ENCODE data around the gene USP21. TPM values are rescaled to one million over a fixed set of nuclear protein-coding genes. Genes with fewer than 3 reads are reported as not detected.

The USP21 gene
- total RNA-seq, 2 donors from 2014 or later: 21.2 to 29.0 TPM

DNA sequence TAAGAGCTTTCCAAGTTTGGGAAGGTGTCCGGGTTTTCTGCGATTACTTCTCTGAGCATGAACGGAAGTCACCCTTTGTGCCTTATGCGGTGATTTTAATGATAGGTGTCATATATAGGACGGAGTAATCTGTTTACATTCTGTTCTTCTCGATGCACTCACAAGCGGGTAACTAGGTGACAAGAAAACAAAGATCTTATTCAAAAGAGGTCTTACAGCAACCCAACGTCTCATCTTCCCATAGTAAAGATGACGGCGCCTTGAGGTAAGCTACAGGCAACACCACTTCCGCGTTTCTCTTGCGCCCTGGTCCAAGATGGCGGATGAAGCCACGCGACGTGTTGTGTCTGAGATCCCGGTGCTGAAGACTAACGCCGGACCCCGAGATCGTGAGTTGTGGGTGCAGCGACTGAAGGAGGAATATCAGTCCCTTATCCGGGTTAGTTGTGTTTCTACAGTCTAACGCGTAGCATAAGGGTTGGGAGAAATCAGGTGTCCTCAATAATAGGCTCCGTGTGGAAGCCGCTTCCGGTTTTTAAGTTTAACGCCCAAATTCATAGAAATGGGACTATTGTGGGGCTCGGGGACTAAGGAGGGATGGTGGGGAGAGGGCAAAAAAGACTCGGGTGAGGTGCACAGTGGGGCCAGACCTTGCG, 5.5 kb upstream of the USP21 start, which contains the start of gene UFC1:
Gene UFC1 (plus strand): TSS at position 297 of the 656 bp plus-strand sequence. CDS start 20 bp downstream, at position 317.
- peak within 1 kb of the TSS; percentile 99 for H3K4me3 Mint-ChIP-seq
- H3K4me1 Mint-ChIP-seq (ENCODE audit: low read depth in 2 of 2): peaks cover 24 to 27% of the 10 kb centered on the region in 2 donors
- no peaks in the 10 kb centered on the region for H3K27me3 Mint-ChIP-seq
- H3K27ac Mint-ChIP-seq: peak within 1 kb of the TSS; percentile 99 to 100
- H3K9me3 Mint-ChIP-seq: no peaks in the 10 kb centered on the region
- peaks cover 26% of the 10 kb centered on the region for H3K36me3 Mint-ChIP-seq
- peak; percentile 96 for ATAC-seq
- DNase-seq (ENCODE audit: low spot score): peak; percentile 87

DNA sequence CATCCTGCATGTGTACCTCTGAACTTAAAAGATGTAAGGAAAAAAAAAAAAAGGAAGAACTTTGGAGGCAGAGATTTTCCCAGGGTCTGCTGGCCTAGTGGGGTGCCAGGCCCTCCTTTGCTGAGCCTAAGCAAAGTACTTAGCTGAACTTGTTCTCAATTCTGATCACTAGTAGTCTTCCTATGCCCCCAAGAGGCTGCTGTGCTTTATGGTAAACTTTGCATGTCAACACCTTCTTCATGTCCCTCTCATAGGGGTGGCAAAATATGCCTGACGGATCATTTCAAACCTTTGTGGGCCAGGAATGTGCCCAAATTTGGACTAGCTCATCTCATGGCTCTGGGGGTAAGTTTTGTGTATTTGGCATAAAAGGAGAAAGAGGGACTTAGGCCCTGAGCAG, 1.4 kb upstream of the USP21 start:
- Mint-ChIP-seq H3K27ac (peak overlapping the region; percentile 69 to 70), H3K27me3 (no peaks in the 10 kb centered on the region), H3K4me3 (peak overlapping the region; percentile 84), H3K9me3 (no peaks in the 10 kb centered on the region), H3K36me3 (peaks cover 26% of the 10 kb centered on the region), H3K4me1 (ENCODE audit: low read depth in 2 of 2) (peaks cover 39 to 42% of the 10 kb centered on the region in 2 donors)
- ATAC-seq (no peak), DNase-seq (ENCODE audit: low spot score) (no peak)

DNA sequence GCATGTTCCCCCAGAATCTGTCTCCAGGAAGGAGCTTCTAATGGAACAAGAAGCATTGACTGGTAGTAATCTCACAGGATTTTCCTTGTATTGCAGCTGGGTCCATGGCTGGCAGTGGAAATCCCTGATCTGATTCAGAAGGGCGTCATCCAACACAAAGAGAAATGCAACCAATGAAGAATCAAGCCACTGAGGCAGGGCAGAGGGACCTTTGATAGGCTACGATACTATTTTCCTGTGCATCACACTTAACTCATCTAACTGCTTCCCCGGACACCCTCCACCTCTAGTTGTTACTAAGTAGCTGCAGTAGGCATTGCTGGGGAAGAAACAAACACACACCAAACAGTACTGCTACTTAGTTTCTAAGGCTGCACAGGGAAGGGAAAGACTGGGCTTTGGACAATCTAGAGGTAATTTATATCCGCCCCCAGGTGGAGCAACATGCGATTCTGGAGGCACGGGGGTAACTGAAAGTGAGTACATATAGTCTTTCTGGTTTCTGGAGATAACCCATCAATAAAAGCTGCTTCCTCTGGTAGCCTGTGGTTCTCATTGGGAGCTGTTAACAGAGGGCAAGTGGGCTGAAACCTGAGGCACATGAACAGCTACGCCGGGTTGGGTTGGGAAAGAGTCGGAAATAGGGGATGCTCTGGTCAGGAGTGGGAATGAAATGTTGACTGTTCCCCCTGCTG, 837 bp upstream of the USP21 start:
- Mint-ChIP-seq H3K36me3 (peaks cover 29% of the 10 kb centered on the region), H3K4me1 (ENCODE audit: low read depth in 2 of 2) (peaks cover 45 to 48% of the 10 kb centered on the region in 2 donors), H3K9me3 (no peaks in the 10 kb centered on the region), H3K4me3 (peak overlapping the region; percentile 84), H3K27ac (peak overlapping the region; percentile 69 to 70), H3K27me3 (no peaks in the 10 kb centered on the region)
- ATAC-seq (no peak), DNase-seq (ENCODE audit: low spot score) (no peak)

DNA sequence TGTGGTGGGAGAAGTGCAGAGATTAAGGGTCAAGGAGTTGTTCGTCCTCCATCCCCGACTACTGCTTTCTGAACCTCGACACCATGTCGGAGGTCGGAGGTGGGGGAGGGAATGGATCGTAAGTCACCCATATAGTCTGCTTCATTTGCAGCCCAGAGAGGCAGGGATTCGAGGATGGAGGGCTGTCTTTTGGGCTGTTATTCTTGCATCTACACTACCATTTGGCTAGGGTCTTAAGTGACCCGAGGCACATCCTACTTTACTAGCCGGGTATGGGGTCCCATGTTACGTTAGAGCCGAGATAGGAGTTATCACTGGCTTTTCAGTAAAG, 578 bp downstream of the USP21 start:
- Mint-ChIP-seq H3K4me1 (ENCODE audit: low read depth in 2 of 2) (peaks cover 42 to 46% of the 10 kb centered on the region in 2 donors), H3K9me3 (no peaks in the 10 kb centered on the region), H3K27me3 (no peaks in the 10 kb centered on the region), H3K4me3 (peak overlapping the region; percentile 84), H3K36me3 (peaks cover 28% of the 10 kb centered on the region), H3K27ac (peak overlapping the region; percentile 69 to 70)
- DNase-seq (ENCODE audit: low spot score): no peak
- no peak for ATAC-seq

DNA sequence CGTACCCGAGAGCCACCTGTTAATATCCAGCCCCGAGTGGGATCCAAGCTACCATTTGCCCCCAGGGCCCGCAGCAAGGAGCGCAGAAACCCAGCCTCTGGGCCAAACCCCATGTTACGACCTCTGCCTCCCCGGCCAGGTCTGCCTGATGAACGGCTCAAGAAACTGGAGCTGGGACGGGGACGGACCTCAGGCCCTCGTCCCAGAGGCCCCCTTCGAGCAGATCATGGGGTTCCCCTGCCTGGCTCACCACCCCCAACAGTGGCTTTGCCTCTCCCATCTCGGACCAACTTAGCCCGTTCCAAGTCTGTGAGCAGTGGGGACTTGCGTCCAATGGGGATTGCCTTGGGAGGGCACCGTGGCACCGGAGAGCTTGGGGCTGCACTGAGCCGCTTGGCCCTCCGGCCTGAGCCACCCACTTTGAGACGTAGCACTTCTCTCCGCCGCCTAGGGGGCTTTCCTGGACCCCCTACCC, 1.4 kb downstream of the USP21 start:
- Mint-ChIP-seq H3K9me3 (no peaks in the 10 kb centered on the region), H3K4me1 (ENCODE audit: low read depth in 2 of 2) (peaks cover 42 to 43% of the 10 kb centered on the region in 2 donors), H3K4me3 (peak overlapping the region; percentile 84), H3K27me3 (no peaks in the 10 kb centered on the region), H3K27ac (peak overlapping the region; percentile 13 to 69), H3K36me3 (peaks cover 20% of the 10 kb centered on the region)
- no peak for DNase-seq (ENCODE audit: low spot score)
- ATAC-seq: no peak

DNA sequence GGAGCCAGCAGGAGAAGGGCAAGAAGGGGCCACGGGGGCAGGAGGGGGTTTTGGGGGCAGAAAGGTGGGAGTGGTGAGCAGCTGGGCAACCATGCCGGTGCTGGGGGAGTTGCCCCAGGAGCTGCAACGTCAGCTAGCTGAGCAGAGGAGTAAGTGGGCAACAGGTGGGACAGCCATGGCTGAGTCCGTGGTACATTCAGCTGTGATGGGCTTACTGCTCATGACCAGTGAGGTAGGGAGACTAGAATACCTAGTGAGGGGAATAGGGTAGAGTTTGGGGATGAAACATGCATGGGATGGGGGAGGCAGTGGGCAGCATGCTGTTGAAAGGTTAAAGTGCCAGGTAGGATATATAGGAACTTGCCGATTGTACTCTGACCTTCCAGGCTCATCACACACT, 2.4 kb downstream of the USP21 start:
- peaks cover 47 to 48% of the 10 kb centered on the region in 2 donors for H3K4me1 Mint-ChIP-seq (ENCODE audit: low read depth in 2 of 2)
- peaks cover 19% of the 10 kb centered on the region for H3K36me3 Mint-ChIP-seq
- no peaks in the 10 kb centered on the region for H3K27me3 Mint-ChIP-seq
- ATAC-seq (no peak), DNase-seq (ENCODE audit: low spot score) (no peak)
- peak overlapping the region in 1 of 2 donors; percentile 29 for H3K27ac Mint-ChIP-seq
- peak overlapping the region; percentile 84 for H3K4me3 Mint-ChIP-seq
- H3K9me3 Mint-ChIP-seq: no peaks in the 10 kb centered on the region

DNA sequence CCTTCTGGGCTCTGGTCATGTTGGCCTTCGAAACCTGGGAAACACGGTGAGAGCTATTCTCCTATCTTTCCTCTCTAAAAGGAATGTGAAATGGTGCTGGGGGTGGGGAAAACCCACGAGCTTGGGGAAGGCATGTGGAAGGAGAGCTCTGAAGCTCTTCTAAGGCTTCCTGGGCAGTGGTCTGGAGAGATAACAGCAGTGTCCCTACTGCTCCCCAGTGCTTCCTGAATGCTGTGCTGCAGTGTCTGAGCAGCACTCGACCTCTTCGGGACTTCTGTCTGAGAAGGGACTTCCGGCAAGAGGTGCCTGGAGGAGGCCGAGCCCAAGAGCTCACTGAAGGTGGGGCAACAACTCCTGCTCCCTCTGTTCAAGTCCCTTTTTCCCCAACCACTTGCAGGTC, 2.8 kb downstream of the USP21 start:
- H3K4me1 Mint-ChIP-seq (ENCODE audit: low read depth in 2 of 2): peaks cover 48 to 49% of the 10 kb centered on the region in 2 donors
- no peaks in the 10 kb centered on the region for H3K27me3 Mint-ChIP-seq
- H3K4me3 Mint-ChIP-seq: no peak overlapping the region
- ATAC-seq (no peak), DNase-seq (ENCODE audit: low spot score) (no peak)
- peak overlapping the region in 1 of 2 donors; percentile 29 for H3K27ac Mint-ChIP-seq
- H3K36me3 Mint-ChIP-seq: peaks cover 16% of the 10 kb centered on the region
- no peaks in the 10 kb centered on the region for H3K9me3 Mint-ChIP-seq

DNA sequence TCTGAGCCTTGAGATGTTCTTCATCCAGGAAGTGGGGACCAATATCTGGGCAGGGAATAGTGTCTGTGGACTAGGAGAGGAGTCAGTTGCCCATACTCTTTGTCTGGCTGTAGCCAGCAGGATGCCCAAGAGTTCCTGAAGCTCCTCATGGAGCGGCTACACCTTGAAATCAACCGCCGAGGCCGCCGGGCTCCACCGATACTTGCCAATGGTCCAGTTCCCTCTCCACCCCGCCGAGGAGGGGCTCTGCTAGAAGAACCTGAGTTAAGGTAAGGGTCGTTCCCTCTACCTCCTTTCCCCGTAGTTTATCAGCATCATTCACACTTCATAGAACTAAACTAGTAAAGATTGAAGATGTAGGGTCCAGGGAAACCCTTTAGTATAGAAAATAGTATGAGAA, 3.5 kb downstream of the USP21 start:
- Mint-ChIP-seq H3K27ac (peak overlapping the region; percentile 9 to 92), H3K4me1 (ENCODE audit: low read depth in 2 of 2) (peaks cover 47 to 51% of the 10 kb centered on the region in 2 donors), H3K36me3 (peaks cover 10% of the 10 kb centered on the region), H3K9me3 (no peaks in the 10 kb centered on the region), H3K4me3 (no peak overlapping the region), H3K27me3 (no peaks in the 10 kb centered on the region)
- ATAC-seq: no peak
- no peak for DNase-seq (ENCODE audit: low spot score)

DNA sequence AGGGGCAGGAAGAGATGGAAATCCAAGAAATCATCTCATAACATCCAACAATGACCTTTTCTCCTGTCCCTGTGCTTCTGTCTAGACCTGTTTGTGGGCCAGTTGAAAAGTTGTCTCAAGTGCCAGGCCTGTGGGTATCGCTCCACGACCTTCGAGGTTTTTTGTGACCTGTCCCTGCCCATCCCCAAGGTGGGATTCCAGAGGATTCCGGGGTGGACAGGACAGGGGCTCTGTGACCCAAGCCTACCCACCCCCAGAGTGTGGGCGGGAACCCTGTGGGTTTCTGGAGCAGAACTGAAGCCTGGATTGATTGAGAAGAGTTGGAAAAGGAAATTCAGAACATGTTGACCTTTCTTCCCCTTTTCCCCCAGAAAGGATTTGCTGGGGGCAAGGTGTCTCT, 4.5 kb downstream of the USP21 start:
- ATAC-seq: no peak

DNA sequence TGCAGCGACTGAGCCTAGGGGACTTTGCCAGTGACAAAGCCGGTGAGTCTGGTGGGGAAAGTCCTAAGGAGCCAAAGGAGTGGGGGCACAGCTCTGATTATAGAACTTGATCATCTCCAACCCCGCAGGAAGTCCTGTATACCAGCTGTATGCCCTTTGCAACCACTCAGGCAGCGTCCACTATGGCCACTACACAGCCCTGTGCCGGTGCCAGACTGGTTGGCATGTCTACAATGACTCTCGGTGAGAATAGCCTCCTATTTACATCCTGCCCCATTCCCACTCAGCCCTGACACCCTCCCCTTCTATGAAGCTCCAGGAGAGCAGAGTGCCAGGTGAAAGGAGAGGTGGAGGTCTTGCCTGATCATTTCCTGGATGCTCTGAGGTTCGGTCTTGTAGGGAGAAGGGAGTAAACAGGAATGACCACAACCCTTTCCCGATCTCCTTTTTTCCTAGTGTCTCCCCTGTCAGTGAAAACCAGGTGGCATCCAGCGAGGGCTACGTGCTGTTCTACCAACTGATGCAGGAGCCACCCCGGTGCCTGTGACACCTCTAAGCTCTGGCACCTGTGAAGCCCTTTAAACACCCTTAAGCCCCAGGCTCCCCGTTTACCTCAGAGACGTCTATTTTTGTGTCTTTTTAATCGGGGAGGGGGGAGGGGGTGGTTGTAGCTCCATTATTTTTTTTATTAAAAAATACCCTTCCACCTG, 5.8 kb downstream of the USP21 start:
- no peaks in the 10 kb centered on the region for H3K27me3 Mint-ChIP-seq
- ATAC-seq (no peak), DNase-seq (ENCODE audit: low spot score) (no peak)
- peak overlapping the region; percentile 92 for H3K4me3 Mint-ChIP-seq
- H3K4me1 Mint-ChIP-seq (ENCODE audit: low read depth in 2 of 2): peaks cover 47 to 52% of the 10 kb centered on the region in 2 donors
- peaks cover 5% of the 10 kb centered on the region for H3K36me3 Mint-ChIP-seq
- H3K9me3 Mint-ChIP-seq: no peaks in the 10 kb centered on the region
- H3K27ac Mint-ChIP-seq: peak overlapping the region; percentile 92

More for the DNA sequence above, 4.5 kb downstream of the USP21 start:
- Mint-ChIP-seq H3K27me3 (no peaks in the 10 kb centered on the region), H3K27ac (peak overlapping the region; percentile 92), H3K9me3 (no peaks in the 10 kb centered on the region), H3K4me3 (peak overlapping the region; percentile 25), H3K36me3 (peaks cover 5% of the 10 kb centered on the region), H3K4me1 (ENCODE audit: low read depth in 2 of 2) (peaks cover 47 to 52% of the 10 kb centered on the region in 2 donors)
- DNase-seq (ENCODE audit: low spot score): no peak

DNA sequence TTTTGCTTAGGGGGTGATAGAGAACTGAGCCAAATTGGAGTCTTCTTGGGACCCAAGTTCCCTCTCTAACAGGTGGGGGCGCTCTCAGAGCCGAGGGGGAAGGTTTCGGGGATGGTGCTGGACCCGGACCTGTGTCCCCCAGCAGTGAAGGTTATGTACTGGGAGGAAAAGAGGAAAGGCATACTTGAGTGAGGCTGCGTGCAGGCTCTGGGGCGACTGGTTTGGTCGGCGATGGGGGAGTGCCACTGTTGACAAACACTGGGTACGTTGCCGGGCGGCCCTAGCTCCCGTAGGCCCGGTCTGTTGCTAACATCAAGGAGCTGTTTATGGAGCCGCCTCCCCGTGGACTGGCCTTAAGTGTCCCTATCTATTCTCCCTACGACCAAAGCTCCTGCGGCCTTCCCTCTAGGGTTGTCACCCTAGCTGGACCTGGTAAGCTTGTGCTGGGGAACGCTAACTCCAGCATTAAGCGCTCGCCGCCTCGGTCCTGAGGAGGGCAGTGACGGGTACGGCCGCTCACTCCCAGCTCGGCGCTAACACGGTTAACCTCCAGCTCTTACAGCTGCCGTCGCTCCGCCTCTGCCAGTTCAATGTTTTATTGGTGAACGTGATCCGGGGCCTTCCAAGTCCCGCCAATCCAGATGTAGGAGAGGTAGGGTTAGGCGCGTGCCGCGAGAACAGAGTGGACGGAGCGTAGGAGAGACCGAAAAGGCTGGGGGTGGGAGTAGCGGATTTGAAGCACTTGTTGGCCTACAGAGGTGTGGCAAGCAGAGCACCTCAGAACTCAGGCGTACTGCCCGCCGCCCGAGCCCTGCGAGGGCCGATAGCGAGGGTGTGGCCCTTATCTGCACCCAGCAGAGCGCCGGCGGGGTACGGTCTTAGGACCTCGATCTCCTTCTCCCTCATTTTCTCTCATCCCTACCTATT, 6.7 kb downstream of the USP21 start, which contains the start of gene PPOX:
Gene PPOX (plus strand): TSS at position 685 of the 927 bp plus-strand sequence. CDS start 422 bp downstream, outside the sequence.
- H3K36me3 Mint-ChIP-seq: peaks cover 8% of the 10 kb centered on the region
- H3K27ac Mint-ChIP-seq: peak within 1 kb of the TSS; percentile 92
- H3K9me3 Mint-ChIP-seq: no peaks in the 10 kb centered on the region
- peak; percentile 97 to 98 for ATAC-seq
- peaks cover 44 to 53% of the 10 kb centered on the region in 2 donors for H3K4me1 Mint-ChIP-seq (ENCODE audit: low read depth in 2 of 2)
- H3K27me3 Mint-ChIP-seq: no peaks in the 10 kb centered on the region
- H3K4me3 Mint-ChIP-seq: peak within 1 kb of the TSS; percentile 92
- DNase-seq (ENCODE audit: low spot score): peak; percentile 98

DNA sequence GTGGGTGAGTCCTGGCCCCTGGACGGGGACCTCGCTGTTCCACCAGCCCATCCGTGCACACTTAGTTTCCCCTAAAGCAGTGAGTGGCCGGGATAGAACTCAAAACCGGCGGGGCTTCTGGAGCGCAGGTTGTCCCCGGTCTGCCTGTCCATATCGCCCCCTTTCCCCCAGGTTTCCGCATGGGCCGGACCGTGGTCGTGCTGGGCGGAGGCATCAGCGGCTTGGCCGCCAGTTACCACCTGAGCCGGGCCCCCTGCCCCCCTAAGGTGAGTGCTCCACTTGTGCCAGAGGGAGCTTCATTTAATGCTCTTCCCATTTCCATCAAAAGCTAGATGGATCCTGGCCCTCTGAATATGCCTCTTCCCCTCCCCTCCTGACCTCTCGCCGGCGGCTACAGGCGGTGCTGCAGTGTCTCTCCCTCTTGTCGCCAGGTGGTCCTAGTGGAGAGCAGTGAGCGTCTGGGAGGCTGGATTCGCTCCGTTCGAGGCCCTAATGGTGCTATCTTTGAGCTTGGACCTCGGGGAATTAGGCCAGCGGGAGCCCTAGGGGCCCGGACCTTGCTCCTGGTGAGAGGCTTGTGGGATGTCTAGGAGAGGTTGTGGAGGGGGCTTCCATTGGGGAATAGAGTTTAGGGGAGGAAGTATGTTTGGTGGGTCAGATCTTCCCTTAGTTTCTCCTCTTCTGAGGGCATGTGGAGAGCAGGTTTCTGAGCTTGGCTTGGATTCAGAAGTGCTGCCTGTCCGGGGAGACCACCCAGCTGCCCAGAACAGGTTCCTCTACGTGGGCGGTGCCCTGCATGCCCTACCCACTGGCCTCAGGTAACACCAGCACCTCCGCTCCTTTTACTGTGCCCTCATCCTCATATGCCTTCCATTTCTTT, 7.6 kb downstream of the USP21 start:
- ATAC-seq (peak; percentile 0), DNase-seq (ENCODE audit: low spot score) (no peak)
- peaks cover 45 to 47% of the 10 kb centered on the region in 2 donors for H3K4me1 Mint-ChIP-seq (ENCODE audit: low read depth in 2 of 2)
- peaks cover 11% of the 10 kb centered on the region for H3K36me3 Mint-ChIP-seq
- no peaks in the 10 kb centered on the region for H3K27me3 Mint-ChIP-seq
- H3K9me3 Mint-ChIP-seq: no peaks in the 10 kb centered on the region
- peak overlapping the region; percentile 92 for H3K27ac Mint-ChIP-seq
- H3K4me3 Mint-ChIP-seq: peak overlapping the region; percentile 92

Measured in natural killer cell treated with Interleukin-12 subunit alpha and Interleukin-12 subunit beta and Interleukin-15 and Interleukin-18, amount 100 ng/mL, for 72 hours (primary cell).